ENCODE measurements around the gene ING4.

Gene ING4

GRCh38 chr12:6688999-6689882 is 26.3 kb upstream of the ING4 start, which contains the start of gene ZNF384:
Gene ZNF384 (minus strand): TSS chr12:6689375. CDS start chr12:6679520, 9,855 bp downstream.
- DNase-seq (ENCODE audit: insufficient read length, low spot score) (peak; percentile 96), FAIRE-seq (peak; percentile 97)
- peak; percentile 60 for TF ChIP-seq SPI1 (IDR thresholded peaks at IDR 0.05; ENCODE audit: low read depth, low read length)
- peak; percentile 49; the same call in 1 of the 2 replicates for TF ChIP-seq TAF1 (IDR thresholded peaks at IDR 0.05; ENCODE audit: low read depth, low read length)
- TF ChIP-seq POU2F2 (IDR thresholded peaks at IDR 0.05; ENCODE audit: low read depth, low read length) = peak; percentile 61; the same call in 1 of the 2 replicates
- peak; percentile 83 for TF ChIP-seq POLR2A (IDR thresholded peaks at IDR 0.05; ENCODE audit: low read depth, low read length)
- TF ChIP-seq POLR2AphosphoS5 (IDR thresholded peaks at IDR 0.05; ENCODE audit: low read depth, low read length) = peak; percentile 63
- peak; percentile 3 for TF ChIP-seq PAX5 (IDR thresholded peaks at IDR 0.05; ENCODE audit: insufficient read depth, low read length, severe bottlenecking)

GRCh38 chr12:6688543-6688998 is 25.7 kb upstream of the ING4 start:
- FAIRE-seq (no peak), DNase-seq (ENCODE audit: insufficient read length, low spot score) (no peak)
- TF ChIP-seq TAF1 (IDR thresholded peaks at IDR 0.05; ENCODE audit: low read depth, low read length) (no peak), POLR2AphosphoS5 (IDR thresholded peaks at IDR 0.05; ENCODE audit: low read depth, low read length) (no peak), POLR2A (IDR thresholded peaks at IDR 0.05; ENCODE audit: low read depth, low read length) (no peak), SPI1 (IDR thresholded peaks at IDR 0.05; ENCODE audit: low read depth, low read length) (0 out of 2 replicates have a peak, but pooled peaks have one; percentile 25)

DNA sequence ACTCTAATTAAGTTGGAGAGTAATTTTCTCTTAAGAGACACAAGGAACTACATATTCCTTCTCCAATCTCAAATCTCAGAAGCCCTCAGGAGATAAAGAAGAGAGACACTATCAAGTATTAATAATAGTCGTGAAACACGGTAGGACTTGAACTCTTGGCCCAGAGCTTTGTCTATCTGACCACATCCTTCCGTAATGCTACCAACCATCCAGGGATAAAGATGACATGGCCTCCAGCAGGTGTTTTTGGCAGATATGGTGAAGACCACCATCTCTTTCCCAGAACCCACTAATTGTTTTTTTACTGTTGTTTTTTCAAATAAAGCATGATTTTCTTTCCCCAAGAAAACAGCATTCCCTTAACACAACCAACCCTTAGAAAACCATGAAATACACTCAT is 22.9 kb upstream of the ING4 start:
- TF ChIP-seq POLR2AphosphoS5 (IDR thresholded peaks at IDR 0.05; ENCODE audit: low read depth, low read length) (no peak), PAX5 (IDR thresholded peaks at IDR 0.05; ENCODE audit: insufficient read depth, low read length, severe bottlenecking) (no peak)
- DNase-seq (ENCODE audit: insufficient read length, low spot score) (no peak), FAIRE-seq (no peak)

GRCh38 chr12:6684609-6685008 is 21.7 kb upstream of the ING4 start:
- FAIRE-seq (peak; percentile 66), DNase-seq (ENCODE audit: insufficient read length, low spot score) (no peak)
- TF ChIP-seq TAF1 (IDR thresholded peaks at IDR 0.05; ENCODE audit: low read depth, low read length) (no peak), POLR2A (IDR thresholded peaks at IDR 0.05; ENCODE audit: low read depth, low read length) (no peak), PAX5 (IDR thresholded peaks at IDR 0.05; ENCODE audit: insufficient read depth, low read length, severe bottlenecking) (no peak), POLR2AphosphoS5 (IDR thresholded peaks at IDR 0.05; ENCODE audit: low read depth, low read length) (no peak), POU2F2 (IDR thresholded peaks at IDR 0.05; ENCODE audit: low read depth, low read length) (no peak)

GRCh38 chr12:6676962-6677361 is 14.0 kb upstream of the ING4 start:
- no peak for FAIRE-seq
- no peak for DNase-seq (ENCODE audit: insufficient read length, low spot score)
- no peak for TF ChIP-seq POLR2AphosphoS5 (IDR thresholded peaks at IDR 0.05; ENCODE audit: low read depth, low read length)
- TF ChIP-seq POLR2A (IDR thresholded peaks at IDR 0.05; ENCODE audit: low read depth, low read length) = no peak
- TF ChIP-seq SPI1 (IDR thresholded peaks at IDR 0.05; ENCODE audit: low read depth, low read length) = no peak
- no peak for TF ChIP-seq TAF1 (IDR thresholded peaks at IDR 0.05; ENCODE audit: low read depth, low read length)
- TF ChIP-seq POU2F2 (IDR thresholded peaks at IDR 0.05; ENCODE audit: low read depth, low read length) = no peak
- no peak for TF ChIP-seq PAX5 (IDR thresholded peaks at IDR 0.05; ENCODE audit: insufficient read depth, low read length, severe bottlenecking)

DNA sequence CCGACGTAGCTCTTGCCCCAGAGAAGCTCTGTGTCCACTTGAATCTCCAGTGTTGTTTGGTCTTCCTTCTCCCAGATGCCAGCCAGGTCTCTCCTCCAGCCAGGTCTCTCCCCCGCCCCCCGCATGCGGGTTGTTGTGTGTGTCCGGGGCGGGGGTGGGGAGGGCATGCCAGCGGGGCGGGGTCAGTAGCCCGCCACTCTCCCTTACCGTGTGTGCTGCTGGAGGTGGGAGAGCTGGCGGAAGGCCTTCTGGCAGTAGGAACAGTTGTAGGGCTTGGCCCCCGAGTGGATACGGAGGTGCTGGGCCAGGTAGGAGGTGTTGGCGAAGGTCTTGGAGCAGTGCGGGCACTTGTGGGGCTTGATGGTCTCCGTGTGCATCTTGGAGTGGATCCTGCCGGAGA is 9.2 kb upstream of the ING4 start:
- TF ChIP-seq SPI1 (IDR thresholded peaks at IDR 0.05; ENCODE audit: low read depth, low read length) = no peak
- TF ChIP-seq POU2F2 (IDR thresholded peaks at IDR 0.05; ENCODE audit: low read depth, low read length) = no peak
- TF ChIP-seq POLR2A (IDR thresholded peaks at IDR 0.05; ENCODE audit: low read depth, low read length) = no peak
- TF ChIP-seq PAX5 (IDR thresholded peaks at IDR 0.05; ENCODE audit: insufficient read depth, low read length, severe bottlenecking) = no peak
- TF ChIP-seq POLR2AphosphoS5 (IDR thresholded peaks at IDR 0.05; ENCODE audit: low read depth, low read length) = no peak
- TF ChIP-seq TAF1 (IDR thresholded peaks at IDR 0.05; ENCODE audit: low read depth, low read length) = no peak
- no peak for FAIRE-seq

DNA sequence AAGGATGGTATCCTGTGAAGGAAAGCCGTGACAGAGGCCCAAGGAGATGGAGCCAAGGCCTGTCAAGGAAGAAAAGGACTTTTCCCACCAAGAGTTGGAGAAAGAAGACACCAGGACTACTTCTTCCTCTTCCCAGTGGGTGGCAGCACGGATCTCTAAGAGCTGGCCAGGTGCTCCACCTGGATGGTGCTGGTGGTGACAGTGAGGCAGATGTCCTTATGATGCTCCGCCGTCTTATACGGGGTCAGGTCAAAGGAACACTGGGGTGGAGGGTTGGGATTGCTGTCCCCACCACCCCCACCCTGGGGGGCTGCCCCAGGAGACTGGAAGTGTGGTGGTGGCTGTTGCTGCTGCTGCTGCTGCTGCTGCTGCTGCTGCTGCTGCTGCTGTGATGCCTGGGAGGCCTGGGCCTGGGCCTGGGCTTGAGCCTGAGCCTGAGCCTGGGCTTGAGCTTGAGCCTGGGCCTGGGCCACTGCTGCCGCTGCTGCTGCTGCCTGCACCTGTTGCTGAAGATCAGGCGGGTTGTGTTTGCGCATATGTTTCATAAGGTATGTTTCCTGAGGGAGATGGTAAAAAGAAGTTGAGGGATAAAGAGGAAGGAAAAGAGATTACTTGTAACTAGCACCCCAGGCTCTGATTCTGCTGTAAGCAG is 4.8 kb upstream of the ING4 start:
- FAIRE-seq = no peak

More for the DNA sequence above, 9.2 kb upstream of the ING4 start:
- DNase-seq (ENCODE audit: insufficient read length, low spot score) = no peak

DNA sequence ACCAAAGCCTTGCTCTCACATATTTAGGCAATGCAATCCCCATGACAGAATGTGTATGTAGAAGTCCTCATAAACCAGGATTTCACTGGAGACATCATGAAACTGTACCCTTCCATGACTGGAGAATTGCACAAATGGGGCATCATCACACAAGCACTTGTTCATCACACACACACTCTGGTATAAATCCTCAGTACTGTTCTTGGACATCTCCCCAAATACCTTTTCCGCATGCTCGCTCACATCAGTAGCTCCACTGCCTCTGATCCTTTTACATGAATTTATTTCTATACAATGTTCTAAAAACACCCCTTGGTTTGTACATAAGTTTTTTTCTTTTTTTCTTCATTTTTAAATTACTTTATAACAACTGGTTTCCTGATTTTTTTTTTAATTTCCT is 3.3 kb upstream of the ING4 start:
- FAIRE-seq (no peak), DNase-seq (ENCODE audit: insufficient read length, low spot score) (no peak)
- TF ChIP-seq POLR2A (IDR thresholded peaks at IDR 0.05; ENCODE audit: low read depth, low read length) = no peak
- no peak for TF ChIP-seq POU2F2 (IDR thresholded peaks at IDR 0.05; ENCODE audit: low read depth, low read length)
- no peak for TF ChIP-seq TAF1 (IDR thresholded peaks at IDR 0.05; ENCODE audit: low read depth, low read length)
- TF ChIP-seq PAX5 (IDR thresholded peaks at IDR 0.05; ENCODE audit: insufficient read depth, low read length, severe bottlenecking) = no peak
- TF ChIP-seq POLR2AphosphoS5 (IDR thresholded peaks at IDR 0.05; ENCODE audit: low read depth, low read length) = no peak

More for the DNA sequence above, 4.8 kb upstream of the ING4 start:
- TF ChIP-seq PAX5 (IDR thresholded peaks at IDR 0.05; ENCODE audit: insufficient read depth, low read length, severe bottlenecking) = no peak
- no peak for TF ChIP-seq POLR2A (IDR thresholded peaks at IDR 0.05; ENCODE audit: low read depth, low read length)
- TF ChIP-seq SPI1 (IDR thresholded peaks at IDR 0.05; ENCODE audit: low read depth, low read length) = no peak
- no peak for TF ChIP-seq TAF1 (IDR thresholded peaks at IDR 0.05; ENCODE audit: low read depth, low read length)
- no peak for TF ChIP-seq POLR2AphosphoS5 (IDR thresholded peaks at IDR 0.05; ENCODE audit: low read depth, low read length)
- no peak for TF ChIP-seq POU2F2 (IDR thresholded peaks at IDR 0.05; ENCODE audit: low read depth, low read length)
- no peak for DNase-seq (ENCODE audit: insufficient read length, low spot score)

- FAIRE-seq (no peak), DNase-seq (ENCODE audit: insufficient read length, low spot score) (no peak)
- TF ChIP-seq SPI1 (IDR thresholded peaks at IDR 0.05; ENCODE audit: low read depth, low read length) (no peak), POU2F2 (IDR thresholded peaks at IDR 0.05; ENCODE audit: low read depth, low read length) (no peak), POLR2A (IDR thresholded peaks at IDR 0.05; ENCODE audit: low read depth, low read length) (no peak), PAX5 (IDR thresholded peaks at IDR 0.05; ENCODE audit: insufficient read depth, low read length, severe bottlenecking) (no peak), TAF1 (IDR thresholded peaks at IDR 0.05; ENCODE audit: low read depth, low read length) (no peak), POLR2AphosphoS5 (IDR thresholded peaks at IDR 0.05; ENCODE audit: low read depth, low read length) (no peak)
Measured at GRCh38 chr12:6664902-6665301, 2.0 kb upstream of the ING4 start.

Data from GM12891 (cell line).